ENCODE results near the gene GRK6.
A peak's percentile ranks its signal among the peaks of the same experiment; 100 is the strongest.
"Not testable (repeated sequence)": the region's sequence is repeated elsewhere in the genome, so short reads cannot be mapped to it uniquely, and the experiment has no call there.

The GRK6 gene

DNA sequence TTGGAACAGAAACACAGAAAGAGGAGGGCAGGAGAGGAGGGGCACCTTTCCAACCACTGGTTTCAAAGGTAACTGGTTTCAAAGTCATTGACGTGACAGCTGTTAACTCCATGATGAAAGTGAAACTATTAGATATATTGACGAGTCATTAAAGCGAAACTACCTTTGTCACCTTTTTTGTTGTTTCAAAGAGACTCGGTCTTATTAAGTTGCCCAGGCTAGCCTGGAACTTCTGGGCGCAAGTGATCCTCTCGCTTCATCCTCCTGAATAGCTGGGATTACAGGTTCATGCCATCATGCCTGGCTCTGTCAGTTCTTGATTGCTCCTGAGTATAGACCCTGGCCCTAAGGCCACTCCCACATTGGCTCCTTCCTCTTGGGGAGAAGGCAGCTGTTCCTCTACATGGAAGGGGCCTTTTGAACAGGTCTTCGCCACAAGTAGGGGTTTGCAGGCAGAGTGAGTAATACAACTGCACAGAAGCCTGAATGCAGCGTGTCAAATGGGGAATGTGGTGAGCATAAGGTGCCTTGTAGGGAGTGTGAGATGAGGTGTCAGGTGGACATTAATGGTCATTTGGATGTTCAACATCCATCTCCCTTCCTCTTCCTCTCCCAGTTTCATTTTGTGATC is 13.8 kb upstream of the GRK6 start:
- Histone ChIP-seq H3K27me3 (ENCODE audit: control insufficient read depth, insufficient read depth, low read length) (peaks cover 2% of the 10 kb centered on the region; the same call in 1 of the 2 replicates), H3K9me3 (ENCODE audit: control insufficient read depth, insufficient read depth, low read length) (no peaks in the 10 kb centered on the region), H3K4me3 (ENCODE audit: low read length) (no peak overlapping the region), H3K36me3 (ENCODE audit: control insufficient read depth, insufficient read depth, low read length) (no peaks in the 10 kb centered on the region), H3K4me1 (ENCODE audit: control insufficient read depth, insufficient read depth, low read length) (no peaks in the 10 kb centered on the region), H3K27ac (ENCODE audit: low read length) (no peak overlapping the region)
- no CpG with 5 or more reads among the region's 8 CpGs for WGBS (ENCODE audit: insufficient coverage, insufficient read length)
- no peak for DNase-seq (ENCODE audit: low read depth, low spot score)

DNA sequence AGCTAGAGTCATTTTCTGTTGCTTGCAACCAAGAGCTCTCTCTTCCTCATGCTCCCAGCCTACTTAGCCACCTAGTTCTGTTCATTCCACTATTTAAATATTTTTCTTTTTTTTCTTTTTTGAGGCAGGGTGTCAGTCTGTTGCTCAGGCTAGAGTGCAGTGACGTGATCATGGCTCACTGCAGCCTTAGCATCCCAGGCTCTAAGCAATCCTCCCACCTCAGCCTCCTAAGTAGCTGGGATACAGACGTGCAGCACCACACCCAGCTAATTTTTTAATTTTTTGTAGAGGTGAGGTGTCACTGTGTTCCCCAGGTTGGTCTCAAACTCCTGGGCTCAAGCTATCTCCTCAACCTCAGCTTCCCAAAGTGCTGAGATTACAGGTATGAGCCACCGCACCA is 12.0 kb upstream of the GRK6 start:
- WGBS (ENCODE audit: insufficient coverage, insufficient read length) = no CpG with 5 or more reads among the region's 3 CpGs
- Histone ChIP-seq H3K36me3 (ENCODE audit: control insufficient read depth, insufficient read depth, low read length) (no peaks in the 10 kb centered on the region), H3K4me1 (ENCODE audit: control insufficient read depth, insufficient read depth, low read length) (no peaks in the 10 kb centered on the region), H3K9me3 (ENCODE audit: control insufficient read depth, insufficient read depth, low read length) (no peaks in the 10 kb centered on the region), H3K4me3 (ENCODE audit: low read length) (no peak overlapping the region), H3K27ac (ENCODE audit: low read length) (no peak overlapping the region), H3K27me3 (ENCODE audit: control insufficient read depth, insufficient read depth, low read length) (no peaks in the 10 kb centered on the region)
- no peak for DNase-seq (ENCODE audit: low read depth, low spot score)

GRCh38 chr5:177417081-177417480 is 9.4 kb upstream of the GRK6 start:
- not testable (repeated sequence) for DNase-seq (ENCODE audit: low read depth, low spot score); H3K4me3 ChIP-seq (ENCODE audit: low read length); H3K27me3 ChIP-seq (ENCODE audit: control insufficient read depth, insufficient read depth, low read length); H3K36me3 ChIP-seq (ENCODE audit: control insufficient read depth, insufficient read depth, low read length); H3K27ac ChIP-seq (ENCODE audit: low read length); H3K4me1 ChIP-seq (ENCODE audit: control insufficient read depth, insufficient read depth, low read length); H3K9me3 ChIP-seq (ENCODE audit: control insufficient read depth, insufficient read depth, low read length)
- no CpG with 5 or more reads among the region's 6 CpGs for WGBS (ENCODE audit: insufficient coverage, insufficient read length)

- Histone ChIP-seq H3K9me3 (ENCODE audit: control insufficient read depth, insufficient read depth, low read length) (no peaks in the 10 kb centered on the region), H3K27me3 (ENCODE audit: control insufficient read depth, insufficient read depth, low read length) (no peaks in the 10 kb centered on the region), H3K4me3 (ENCODE audit: low read length) (no peak overlapping the region), H3K27ac (ENCODE audit: low read length) (no peak overlapping the region), H3K4me1 (ENCODE audit: control insufficient read depth, insufficient read depth, low read length) (no peaks in the 10 kb centered on the region), H3K36me3 (ENCODE audit: control insufficient read depth, insufficient read depth, low read length) (no peaks in the 10 kb centered on the region)
- WGBS (ENCODE audit: insufficient coverage, insufficient read length) = no CpG with 5 or more reads among the region's 3 CpGs
- no peak for DNase-seq (ENCODE audit: low read depth, low spot score)
These were observed 7.4 kb upstream of the GRK6 start for GRCh38 chr5:177419046-177419445.

GRCh38 chr5:177420472-177420871 is 6.0 kb upstream of the GRK6 start:
- H3K36me3 ChIP-seq (ENCODE audit: control insufficient read depth, insufficient read depth, low read length); H3K9me3 ChIP-seq (ENCODE audit: control insufficient read depth, insufficient read depth, low read length); H3K4me3 ChIP-seq (ENCODE audit: low read length); DNase-seq (ENCODE audit: low read depth, low spot score); H3K27me3 ChIP-seq (ENCODE audit: control insufficient read depth, insufficient read depth, low read length); H3K4me1 ChIP-seq (ENCODE audit: control insufficient read depth, insufficient read depth, low read length); H3K27ac ChIP-seq (ENCODE audit: low read length): not testable (repeated sequence)
- no CpG with 5 or more reads among the region's 7 CpGs for whole genome bisulfite sequencing (ENCODE audit: insufficient coverage, insufficient read length)

DNA sequence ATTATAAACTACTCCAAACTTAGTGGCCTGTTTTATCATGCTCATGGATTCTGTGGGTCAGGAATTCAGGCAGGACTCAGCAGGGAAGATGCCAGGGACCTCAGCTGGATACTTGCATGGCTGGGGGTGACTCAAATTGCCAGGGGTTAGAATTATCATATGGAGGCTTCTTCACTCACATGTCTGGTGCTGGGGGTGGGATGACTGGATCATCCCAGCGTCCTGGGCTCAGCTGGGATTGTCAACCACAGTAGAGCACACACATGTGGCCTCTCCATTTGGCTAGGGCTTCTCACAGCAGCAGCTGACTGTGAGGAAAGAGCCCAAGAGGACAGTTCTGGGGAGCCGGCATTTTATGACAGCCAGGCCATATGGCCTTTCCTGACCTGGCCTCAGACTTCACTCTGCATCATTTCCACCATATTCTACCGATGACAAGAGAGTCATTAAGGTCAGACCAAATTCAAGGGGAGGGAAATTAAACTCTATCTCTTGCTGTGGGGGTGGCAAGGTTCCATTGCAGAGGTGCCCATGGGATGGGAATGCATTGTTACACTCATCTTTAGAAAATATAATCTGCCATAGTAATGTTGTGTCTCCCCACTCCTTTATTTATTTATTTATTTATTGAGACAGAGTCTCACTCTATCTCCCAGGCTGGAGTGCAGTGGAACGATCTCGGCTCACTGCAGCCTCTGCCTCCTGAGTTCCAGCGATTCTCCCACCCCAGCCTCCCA is 5.2 kb upstream of the GRK6 start:
- WGBS (ENCODE audit: insufficient coverage, insufficient read length) = no CpG with 5 or more reads among the region's 6 CpGs
- Histone ChIP-seq H3K27me3 (ENCODE audit: control insufficient read depth, insufficient read depth, low read length) (no peaks in the 10 kb centered on the region), H3K36me3 (ENCODE audit: control insufficient read depth, insufficient read depth, low read length) (no peaks in the 10 kb centered on the region), H3K27ac (ENCODE audit: low read length) (no peak overlapping the region), H3K9me3 (ENCODE audit: control insufficient read depth, insufficient read depth, low read length) (no peaks in the 10 kb centered on the region), H3K4me3 (ENCODE audit: low read length) (no peak overlapping the region), H3K4me1 (ENCODE audit: control insufficient read depth, insufficient read depth, low read length) (no peaks in the 10 kb centered on the region)
- DNase-seq (ENCODE audit: low read depth, low spot score) = no peak

DNA sequence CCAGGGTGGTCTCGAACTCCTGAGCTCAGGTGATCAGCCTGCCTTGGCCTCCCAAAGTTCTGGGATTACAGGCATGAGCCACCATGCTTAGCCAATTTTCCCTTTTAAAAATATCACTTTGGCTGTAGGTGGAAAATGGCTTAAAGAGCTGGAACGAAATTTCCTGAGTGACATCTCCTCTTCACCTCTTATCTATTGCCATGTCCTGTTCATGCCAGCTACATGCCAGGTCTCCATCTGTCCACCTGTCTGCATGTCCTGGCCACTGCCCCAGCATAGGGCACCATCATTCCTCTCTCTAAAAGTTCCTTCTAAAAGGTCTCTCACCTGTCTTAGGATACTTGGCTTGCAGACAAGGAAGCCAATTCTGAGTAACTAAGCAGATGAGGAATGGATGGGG is 2.8 kb upstream of the GRK6 start:
- Histone ChIP-seq H3K4me1 (ENCODE audit: control insufficient read depth, insufficient read depth, low read length) (no peaks in the 10 kb centered on the region), H3K4me3 (ENCODE audit: low read length) (no peak overlapping the region), H3K27me3 (ENCODE audit: control insufficient read depth, insufficient read depth, low read length) (no peaks in the 10 kb centered on the region), H3K9me3 (ENCODE audit: control insufficient read depth, insufficient read depth, low read length) (no peaks in the 10 kb centered on the region), H3K36me3 (ENCODE audit: control insufficient read depth, insufficient read depth, low read length) (no peaks in the 10 kb centered on the region), H3K27ac (ENCODE audit: low read length) (no peak overlapping the region)
- no peak for DNase-seq (ENCODE audit: low read depth, low spot score)
- WGBS (ENCODE audit: insufficient coverage, insufficient read length) = no CpG with 5 or more reads among the region's 2 CpGs

GRCh38 chr5:177425196-177425800 is 1.2 kb upstream of the GRK6 start:
- Histone ChIP-seq H3K36me3 (ENCODE audit: control insufficient read depth, insufficient read depth, low read length) (no peaks in the 10 kb centered on the region), H3K27ac (ENCODE audit: low read length) (no peak overlapping the region), H3K4me1 (ENCODE audit: control insufficient read depth, insufficient read depth, low read length) (no peaks in the 10 kb centered on the region), H3K4me3 (ENCODE audit: low read length) (peak overlapping the region; percentile 76; the same call in 1 of the 2 replicates), H3K27me3 (ENCODE audit: control insufficient read depth, insufficient read depth, low read length) (no peaks in the 10 kb centered on the region), H3K9me3 (ENCODE audit: control insufficient read depth, insufficient read depth, low read length) (no peaks in the 10 kb centered on the region)
- no peak for DNase-seq (ENCODE audit: low read depth, low spot score)
- no CpG with 5 or more reads among the region's 13 CpGs for WGBS (ENCODE audit: insufficient coverage, insufficient read length)

GRCh38 chr5:177425801-177426565 is 493 bp upstream of the GRK6 start:
- no peak overlapping the region for H3K27ac ChIP-seq (ENCODE audit: low read length)
- H3K9me3 ChIP-seq (ENCODE audit: control insufficient read depth, insufficient read depth, low read length) = no peaks in the 10 kb centered on the region
- no peaks in the 10 kb centered on the region for H3K4me1 ChIP-seq (ENCODE audit: control insufficient read depth, insufficient read depth, low read length)
- peak overlapping the region; percentile 76; the same call in 1 of the 2 replicates for H3K4me3 ChIP-seq (ENCODE audit: low read length)
- H3K36me3 ChIP-seq (ENCODE audit: control insufficient read depth, insufficient read depth, low read length) = no peaks in the 10 kb centered on the region; the same call in 1 of the 2 replicates
- no CpG with 5 or more reads among the region's 52 CpGs for WGBS (ENCODE audit: insufficient coverage, insufficient read length)
- H3K27me3 ChIP-seq (ENCODE audit: control insufficient read depth, insufficient read depth, low read length) = no peaks in the 10 kb centered on the region
- peak; percentile 100 for DNase-seq (ENCODE audit: low read depth, low spot score)

GRCh38 chr5:177427211-177427822 is 841 bp downstream of the GRK6 start:
- H3K27ac ChIP-seq (ENCODE audit: low read length) = no peak overlapping the region
- no peaks in the 10 kb centered on the region for H3K4me1 ChIP-seq (ENCODE audit: control insufficient read depth, insufficient read depth, low read length)
- DNase-seq (ENCODE audit: low read depth, low spot score) = no peak

More at GRCh38 chr5:177427211-177427822, 841 bp downstream of the GRK6 start:
- WGBS (ENCODE audit: insufficient coverage, insufficient read length) = no CpG with 5 or more reads among the region's 11 CpGs
- peaks cover 13% of the 10 kb centered on the region; the same call in 1 of the 2 replicates for H3K36me3 ChIP-seq (ENCODE audit: control insufficient read depth, insufficient read depth, low read length)
- no peaks in the 10 kb centered on the region for H3K27me3 ChIP-seq (ENCODE audit: control insufficient read depth, insufficient read depth, low read length)
- H3K4me3 ChIP-seq (ENCODE audit: low read length) = peak overlapping the region; percentile 74; the same call in 1 of the 2 replicates
- no peaks in the 10 kb centered on the region for H3K9me3 ChIP-seq (ENCODE audit: control insufficient read depth, insufficient read depth, low read length)

Measured in iPS DF 6.9 (cell line).